H1 (cell line): ENCODE results near the gene LCN2. TPM values are rescaled to one million over a fixed set of nuclear protein-coding genes. Genes with fewer than 3 reads are reported as not detected.

ENCODE experiments used
- CTCF ChIA-PET: fragments of 300-600 bp; sonication (Branson Sonifier 250); formaldehyde crosslinking; loops from one replicate; lab custom pipeline; 2021; ENCODE audit not compliant: partially characterized antibody; lab: Charles Lee
- POLR2A ChIA-PET: fragments of 300-600 bp; sonication (Branson Sonifier 250); formaldehyde crosslinking; loops from one replicate; lab custom pipeline; 2021; ENCODE audit warnings: inconsistent platforms; ENCODE audit not compliant: partially characterized antibody; lab: Charles Lee
- DNase-seq, 2 experiments: peaks; one replicate each; pipeline versions ENCODE4 v3.0.0 to v3.0.0-alpha.2; 2010 to 2022; ENCODE audit warnings: low spot score in 2 of 2, low read depth in 1 of 2, mixed read lengths in 1 of 2
- FAIRE-seq: peaks from 2 replicates; lab custom pipeline; 2011; peaks lifted over from hg19 to GRCh38; lab: Jason Lieb, UNC
- H2AFZ ChIP-seq: 2 replicates; pipeline ENCODE4 v1.8.1; 2012; ENCODE audit warnings: low read length, inconsistent platforms
- H2AK5ac ChIP-seq: 2 replicates; pipeline ENCODE4 v1.6.1; 2013; ENCODE audit warnings: low read depth, low read length
- H2BK120ac ChIP-seq: replicated peaks from 2 replicates; pipeline ENCODE3; 2013; ENCODE audit warnings: low read depth, low read length, inconsistent platforms
- H2BK12ac ChIP-seq: 2 replicates; pipeline ENCODE4 v1.6.1; 2013; ENCODE audit warnings: low read depth, low read length
- H2BK15ac ChIP-seq: 2 replicates; pipeline ENCODE4 v1.6.1; 2013; ENCODE audit warnings: low read length
- H2BK20ac ChIP-seq: 2 replicates; pipeline ENCODE4 v1.6.1; 2013; ENCODE audit warnings: low read length
- H2BK5ac ChIP-seq: 2 replicates; pipeline ENCODE4 v1.6.1; 2013; ENCODE audit warnings: low read depth, low read length
- H3K14ac ChIP-seq: 2 replicates; pipeline ENCODE4 v1.6.1; 2013; ENCODE audit warnings: inconsistent platforms; ENCODE audit not compliant: insufficient read length
- H3K18ac ChIP-seq: 2 replicates; pipeline ENCODE4 v1.6.1; 2013; ENCODE audit warnings: low read length; ENCODE audit errors: extremely low read depth
- H3K23ac ChIP-seq: 2 replicates; pipeline ENCODE4 v1.6.1; 2013; ENCODE audit warnings: inconsistent platforms; ENCODE audit not compliant: insufficient read length
- H3K23me2 ChIP-seq: 2 replicates; pipeline ENCODE4 v1.6.1; 2013; ENCODE audit warnings: low read depth, low read length
- H3K27ac ChIP-seq: 2 replicates; pipeline ENCODE4 v1.6.1; 2011; ENCODE audit warnings: low read depth, low read length, inconsistent platforms
- H3K27me3 ChIP-seq, 4 experiments: replicated peaks in 1 of 4; 1 replicate in 1 of 4; 2 replicates in 3 of 4; pipeline versions ENCODE4 v1.6.1 to v1.8.1; 2011 to 2013; ENCODE audit warnings: low read length in 3 of 4, mild to moderate bottlenecking in 3 of 4, inconsistent platforms in 2 of 4, mixed read lengths in 2 of 4, moderate library complexity in 1 of 4; ENCODE audit not compliant: control insufficient read depth in 3 of 4, insufficient read depth in 3 of 4; ENCODE audit errors: extremely low read depth in 1 of 4
- H3K36me3 ChIP-seq, 4 experiments: 2 replicates each; pipeline versions ENCODE4 v1.6.1 to v1.8.1; 2011 to 2013; ENCODE audit warnings: mild to moderate bottlenecking in 4 of 4, low read length in 3 of 4, moderate library complexity in 2 of 4, control low read depth in 1 of 4, inconsistent platforms in 1 of 4; ENCODE audit not compliant: insufficient read depth in 4 of 4, control insufficient read depth in 2 of 4
- H3K4ac ChIP-seq: replicated peaks from 2 replicates; pipeline ENCODE3; 2013; ENCODE audit warnings: low read length, low read depth, mixed read lengths, inconsistent platforms; ENCODE audit not compliant: insufficient read length
- H3K4me1 ChIP-seq, 4 experiments: replicated peaks in 1 of 4; 1 replicate in 1 of 4; 2 replicates in 3 of 4; pipeline versions ENCODE4 v1.6.1 to v1.8.1; 2011 to 2013; ENCODE audit warnings: low read length in 3 of 4, inconsistent platforms in 2 of 4, mixed read lengths in 1 of 4; ENCODE audit not compliant: insufficient read depth in 4 of 4, control insufficient read depth in 3 of 4
- H3K4me2 ChIP-seq, 2 experiments: 2 replicates each; pipeline versions ENCODE4 v1.6.1 to v1.8.1; 2011 to 2013; ENCODE audit warnings: low read depth in 2 of 2, low read length in 2 of 2, control low read depth in 1 of 2, inconsistent platforms in 1 of 2, mild to moderate bottlenecking in 1 of 2; ENCODE audit not compliant: insufficient read depth in 1 of 2
- H3K4me3 ChIP-seq, 4 experiments: fragments of 200-600, 300-600 bp in 1 of 4; sonication (generic), shearing (Covaris generic), sonication (Bioruptor Twin) in 1 of 4; 2 replicates each; pipeline versions ENCODE4 v1.5.1 to v1.8.1; 2011 to 2016; ENCODE audit warnings: low read length in 4 of 4, low read depth in 3 of 4, control low read depth in 2 of 4, inconsistent platforms in 2 of 4, mild to moderate bottlenecking in 2 of 4, mixed read lengths in 1 of 4, moderate library complexity in 1 of 4; ENCODE audit not compliant: insufficient read depth in 2 of 4; ENCODE audit errors: extremely low read depth in 1 of 4
- H3K56ac ChIP-seq: replicated peaks from 2 replicates; pipeline ENCODE3; 2013; ENCODE audit warnings: low read depth, mild to moderate bottlenecking, mixed read lengths, low read length, inconsistent platforms; ENCODE audit not compliant: insufficient read length
- H3K79me1 ChIP-seq: 2 replicates; pipeline ENCODE4 v1.6.1; 2013; ENCODE audit warnings: low read depth, low read length, control low read depth
- H3K79me2 ChIP-seq, 2 experiments: 2 replicates each; pipeline versions ENCODE4 v1.6.1 to v1.8.1; 2012 to 2013; ENCODE audit warnings: low read length in 2 of 2, mild to moderate bottlenecking in 2 of 2, inconsistent platforms in 1 of 2; ENCODE audit not compliant: insufficient read depth in 2 of 2, control insufficient read depth in 1 of 2
- H3K9ac ChIP-seq, 4 experiments: replicated peaks in 1 of 4; 1 replicate in 1 of 4; 2 replicates in 3 of 4; pipeline versions ENCODE4 v1.6.1 to v1.8.1; 2011 to 2013; ENCODE audit warnings: low read depth in 3 of 4, low read length in 3 of 4, control low read depth in 2 of 4, mild to moderate bottlenecking in 2 of 4, moderate library complexity in 2 of 4, inconsistent platforms in 1 of 4; ENCODE audit errors: extremely low read depth in 1 of 4
- H3K9me3 ChIP-seq, 2 experiments: 2 replicates each; pipeline versions ENCODE4 v1.6.1 to v1.8.1; 2012 to 2013; ENCODE audit warnings: mild to moderate bottlenecking in 2 of 2, moderate library complexity in 2 of 2, control low read depth in 1 of 2, inconsistent platforms in 1 of 2, low read depth in 1 of 2, low read length in 1 of 2, mixed read lengths in 1 of 2; ENCODE audit not compliant: insufficient read depth in 2 of 2
- H4K20me1 ChIP-seq, 2 experiments: replicated peaks in 1 of 2; 2 replicates each; pipeline versions ENCODE3 to v1.8.1; 2011 to 2013; ENCODE audit warnings: inconsistent platforms in 2 of 2, low read length in 2 of 2, mild to moderate bottlenecking in 1 of 2; ENCODE audit not compliant: insufficient read depth in 2 of 2, control insufficient read depth in 1 of 2
- H4K5ac ChIP-seq: 2 replicates; pipeline ENCODE4 v1.6.1; 2013; ENCODE audit warnings: low read length, low read depth, mixed read lengths, inconsistent platforms; ENCODE audit not compliant: insufficient read length
- H4K8ac ChIP-seq: 2 replicates; pipeline ENCODE4 v1.8.0; 2013; ENCODE audit warnings: mild to moderate bottlenecking, moderate library complexity, low read length, inconsistent platforms; ENCODE audit not compliant: insufficient read depth; ENCODE audit errors: extremely low read depth
- H4K91ac ChIP-seq: replicated peaks from 2 replicates; pipeline ENCODE3; 2013; ENCODE audit warnings: low read length, mixed read lengths, inconsistent platforms; ENCODE audit not compliant: insufficient read length
- EP300 ChIP-seq, 2 experiments: IDR thresholded peaks; 1 replicate in 1 of 2; 2 replicates in 1 of 2; pipeline ENCODE4 v1.6.1; 2011 to 2012; ENCODE audit warnings: low read depth in 2 of 2, low read length in 2 of 2, mild to moderate bottlenecking in 2 of 2, borderline replicate concordance in 1 of 2, inconsistent platforms in 1 of 2, moderate library complexity in 1 of 2
- SUZ12 ChIP-seq: fragments of 200-600 bp; sonication (generic); IDR thresholded peaks from 2 replicates; pipeline ENCODE4 v1.6.1; 2012; ENCODE audit warnings: mild to moderate bottlenecking, inconsistent platforms, low read length, moderate library complexity, mixed read lengths
- WGBS, 2 experiments: shearing (Covaris generic) in 1 of 2; methylation state at CpG; one replicate each; pipeline versions ENCODE4 v1.1.6 to v1.1.7; 2013 to 2015; ENCODE audit warnings: low lambda C conversion rate in 2 of 2, mixed read lengths in 2 of 2, inconsistent platforms in 1 of 2, low coverage in 1 of 2, missing lambda C conversion rate in 1 of 2; ENCODE audit not compliant: insufficient replicate concordance in 2 of 2, insufficient coverage in 1 of 2, insufficient read length in 1 of 2; ENCODE audit errors: extremely low coverage in 1 of 2, missing lambda C conversion rate in 1 of 2; 5-methylcytosine and 5-hydroxymethylcytosine counted together
- polyA plus RNA-seq, 7 experiments: library from polyadenylated mRNA; depleted of rRNA in 3 of 7; stranded (reverse) in 5 of 7; unstranded in 2 of 7; fragments of >200 nt in 5 of 7; fragments of 200-250 nt in 2 of 7; gene quantifications; 1 replicate in 5 of 7; 2 replicates in 1 of 7; 4 replicates in 1 of 7; pipeline versions ENCODE4 v1.2.1 to v1.2.3, GENCODE V29; 2011 to 2013; ENCODE audit warnings: missing spikeins in 2 of 7, mixed read lengths in 2 of 7
- total RNA-seq: library from RNA; stranded (reverse); fragmentation: NEBNext Ultra II Directional; extraction: Animal tissue kit (Norgen Biotek cat#: 25700); gene quantifications from 2 replicates; pipeline ENCODE4 v1.2.1, GENCODE V29; 2021

LCN2 gene
- total and polyA plus RNA-seq, 2 of the 8 experiments (the other 6 are each of a cell fraction or from before 2014, with no cell fraction given): 1.1 to 1.6 TPM

DNA sequence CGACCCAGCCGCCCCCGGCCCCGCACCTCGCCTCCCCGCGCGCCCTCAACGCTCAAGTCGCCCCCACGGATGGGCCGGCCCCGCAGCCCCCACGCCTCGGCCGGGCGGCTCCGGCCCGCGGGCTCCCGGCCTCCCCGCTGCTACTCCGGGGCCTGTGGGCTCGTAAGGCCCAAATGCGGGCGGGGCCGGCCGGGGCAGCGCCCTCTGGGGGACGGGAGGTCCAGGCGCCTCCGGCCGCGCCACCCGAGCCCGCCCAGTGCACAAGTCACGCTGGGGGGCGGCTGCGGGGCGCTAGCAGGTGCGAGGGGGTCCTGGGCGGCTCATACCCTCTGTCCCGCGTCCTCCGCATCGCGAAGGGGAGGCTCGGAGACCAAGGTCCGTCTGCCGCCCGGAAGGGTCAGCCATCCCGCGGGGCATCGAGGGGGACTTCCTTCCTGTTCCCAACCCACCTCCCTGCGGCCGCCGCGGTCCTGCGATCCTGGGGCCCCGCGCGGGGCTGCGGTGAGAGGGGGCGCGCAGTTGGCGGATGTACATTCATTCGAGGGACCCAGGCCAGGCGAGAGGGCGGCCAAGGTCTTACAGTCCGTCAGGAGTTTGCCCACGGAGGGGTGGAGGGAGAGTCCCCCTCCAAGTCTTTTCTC lies 42.3 kb downstream of the LCN2 start, which contains the start of gene CIZ1:
Gene CIZ1, minus strand, starts transcription at position 167 of the 641 bp plus-strand sequence. CDS start 715 bp downstream, outside the sequence.
- CTCF ChIA-PET: interaction anchor here (0.6 to 2.8 kb wide), 11 partner anchors 8 to 220 kb away, joined by 3 to 16 read pairs (median 4); no protein-coding TSS in a partner anchor
- H2BK12ac ChIP-seq: no peak within 1 kb of the TSS; the same call in 1 of the 2 replicates
- no peaks in the 10 kb centered on the region for H4K20me1 ChIP-seq
- no peak within 1 kb of the TSS for H3K23ac ChIP-seq
- peak within 1 kb of the TSS; percentile 52 for H3K56ac ChIP-seq
- 2% methylated on average over 43 of the region's 71 CpGs; no CpG with 5 or more reads in 1 of the 2 experiments for WGBS, 2 experiments
- H3K4me2 ChIP-seq: peak within 1 kb of the TSS; percentile 86 to 94
- DNase-seq: peak in 1 of 2 experiments; percentile 84
- H3K27ac ChIP-seq: no peak within 1 kb of the TSS; the same call in 1 of the 2 replicates
- peak within 1 kb of the TSS; percentile 87 for H3K18ac ChIP-seq
- H3K9ac ChIP-seq: peak within 1 kb of the TSS; percentile 55 to 60 (median 58); a peak in 6 of 7 replicates
- H3K4ac ChIP-seq: no peak within 1 kb of the TSS
- peaks cover 0 to 11% (median 4%) of the 10 kb centered on the region in 4 experiments; a peak in 4 of 7 replicates for H3K4me1 ChIP-seq
- H3K79me2 ChIP-seq: no peaks in the 10 kb centered on the region
- H2BK5ac ChIP-seq: peak within 1 kb of the TSS; percentile 71; the same call in 1 of the 2 replicates
- no peak for FAIRE-seq
- H2BK120ac ChIP-seq: no peak within 1 kb of the TSS
- H3K23me2 ChIP-seq: peaks cover 10% of the 10 kb centered on the region; the same call in 1 of the 2 replicates
- peak within 1 kb of the TSS; percentile 77; the same call in 1 of the 2 replicates for H2AFZ ChIP-seq
- peak within 1 kb of the TSS; percentile 90 for H4K8ac ChIP-seq
- H3K36me3 ChIP-seq: peaks cover 0 to 9% (median 5%) of the 10 kb centered on the region in 4 experiments; a peak in 3 of 8 replicates
- POLR2A ChIA-PET: interaction anchor here (1.3 to 3.3 kb wide), 3 partner anchors 9 to 15 kb away, joined by 5 to 13 read pairs (median 11); no protein-coding TSS in a partner anchor
- H3K14ac ChIP-seq: no peak within 1 kb of the TSS
- H3K4me3 ChIP-seq: peak within 1 kb of the TSS; percentile 64 to 99 (median 77)
- no peak within 1 kb of the TSS for H2AK5ac ChIP-seq
- H3K27me3 ChIP-seq: no peaks in the 10 kb centered on the region
- H3K79me1 ChIP-seq: no peaks in the 10 kb centered on the region; the same call in 1 of the 2 replicates
- H4K91ac ChIP-seq: peak within 1 kb of the TSS; percentile 91
- H4K5ac ChIP-seq: peak within 1 kb of the TSS; percentile 45
- H3K9me3 ChIP-seq: no peaks in the 10 kb centered on the region
- H2BK15ac ChIP-seq: no peak within 1 kb of the TSS
- no peak within 1 kb of the TSS for H2BK20ac ChIP-seq
- TF ChIP-seq EP300 (IDR thresholded peaks at IDR 0.05; ENCODE audit: borderline replicate concordance in 1 of 2, low read depth in 2 of 2, low read length in 2 of 2) (no peak), SUZ12 (no peak)
